ENCODE data around the gene TMEM178B.

The TMEM178B gene

DNA sequence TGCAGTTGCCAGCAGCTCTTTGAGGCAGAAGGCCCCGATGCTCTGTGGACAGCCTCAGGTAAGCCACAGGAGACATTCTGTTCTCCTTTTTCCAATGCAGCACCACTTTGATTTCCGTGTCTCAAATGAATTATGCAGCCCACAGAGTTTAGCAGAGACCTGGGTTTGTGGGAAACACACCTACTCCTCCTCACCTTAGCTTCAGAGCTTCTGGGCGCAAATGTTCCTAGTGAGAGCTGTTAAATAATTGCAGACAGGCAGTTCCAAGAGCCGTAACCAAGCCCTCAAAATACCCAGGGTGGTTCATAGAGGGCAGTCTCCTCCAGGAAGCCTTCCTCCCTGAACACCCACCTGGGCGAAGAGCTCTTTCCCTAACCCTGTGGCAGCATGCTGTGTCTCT is 408.1 kb downstream of the TMEM178B start:
- DNase-seq = no peak

DNA sequence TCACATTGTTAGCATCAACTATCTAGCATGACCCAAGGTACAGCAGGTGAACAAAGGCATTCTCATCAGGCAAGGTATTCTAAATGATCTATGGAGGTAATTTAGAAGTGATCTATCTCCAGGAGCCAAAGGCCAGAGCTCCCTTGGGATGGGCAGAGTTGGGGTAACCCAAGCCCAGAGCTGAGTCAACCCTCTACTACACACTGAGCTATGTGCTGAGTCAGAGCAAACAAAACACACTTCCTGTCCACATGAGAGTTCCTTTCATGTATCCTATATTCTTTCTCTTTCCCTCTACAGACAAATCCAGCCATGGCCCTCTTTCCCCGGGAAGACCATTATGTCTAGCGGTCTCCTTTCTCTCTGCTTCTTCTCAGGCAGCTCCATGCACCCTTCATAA is 409.2 kb downstream of the TMEM178B start:
- no peak for DNase-seq

DNA sequence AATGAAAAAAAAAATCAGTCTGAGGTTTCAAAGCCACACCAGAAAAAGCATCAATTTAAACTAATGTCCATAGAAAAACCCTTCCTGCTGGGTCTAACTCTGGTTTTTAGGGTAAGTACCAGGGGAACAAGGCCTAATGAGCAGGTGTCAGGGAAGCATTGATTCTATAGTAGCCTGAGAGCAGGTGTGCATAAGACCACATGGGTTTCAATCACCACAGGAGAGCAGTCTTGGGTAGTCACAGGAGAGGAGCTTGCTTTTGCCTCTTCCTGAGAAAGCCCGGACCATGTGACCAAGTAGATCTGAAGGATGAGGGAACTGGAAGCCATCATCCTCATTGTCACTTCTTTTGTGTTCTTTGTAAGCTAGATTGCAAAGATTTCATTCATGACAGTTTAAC is 411.0 kb downstream of the TMEM178B start:
- no peak for DNase-seq

DNA sequence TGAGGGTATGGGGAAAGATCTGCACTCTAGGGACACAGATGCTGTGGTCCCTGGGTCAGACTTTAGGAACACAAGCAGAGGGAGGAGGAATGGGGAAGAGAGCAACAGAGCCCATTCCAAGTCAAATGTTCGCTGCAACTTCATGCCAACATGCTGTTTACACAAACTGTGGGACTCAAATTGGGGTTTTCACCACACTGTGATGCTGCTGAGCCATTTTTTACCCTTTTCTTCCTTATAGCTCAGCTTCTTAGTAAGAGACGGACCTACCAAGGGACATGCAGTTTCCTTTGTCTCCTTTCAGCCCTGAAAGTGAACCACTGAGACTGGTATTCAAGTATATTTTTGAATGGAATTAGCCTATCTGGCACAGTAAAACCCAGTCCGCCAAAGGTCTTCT is 413.1 kb downstream of the TMEM178B start:
- DNase-seq = no peak

DNA sequence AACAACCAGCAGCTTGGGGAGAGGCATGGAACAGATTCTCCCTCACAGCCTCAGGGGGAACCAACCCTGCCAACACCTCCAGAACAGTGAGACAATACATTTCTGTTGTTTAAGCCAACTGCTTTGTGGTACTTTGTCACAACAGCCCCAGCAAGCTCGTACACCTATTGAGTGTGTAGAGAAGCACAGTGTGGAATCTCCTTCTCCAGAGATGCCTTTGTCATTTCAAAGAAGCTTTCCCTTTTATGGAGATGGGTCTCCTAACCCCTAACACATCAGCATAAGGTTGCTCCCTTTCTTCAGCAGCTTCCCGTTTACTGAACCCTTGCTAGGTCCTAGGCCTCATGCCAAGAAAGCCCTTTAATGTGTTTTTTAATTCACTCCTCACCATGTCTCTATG is 416.6 kb downstream of the TMEM178B start:
- DNase-seq = no peak

DNA sequence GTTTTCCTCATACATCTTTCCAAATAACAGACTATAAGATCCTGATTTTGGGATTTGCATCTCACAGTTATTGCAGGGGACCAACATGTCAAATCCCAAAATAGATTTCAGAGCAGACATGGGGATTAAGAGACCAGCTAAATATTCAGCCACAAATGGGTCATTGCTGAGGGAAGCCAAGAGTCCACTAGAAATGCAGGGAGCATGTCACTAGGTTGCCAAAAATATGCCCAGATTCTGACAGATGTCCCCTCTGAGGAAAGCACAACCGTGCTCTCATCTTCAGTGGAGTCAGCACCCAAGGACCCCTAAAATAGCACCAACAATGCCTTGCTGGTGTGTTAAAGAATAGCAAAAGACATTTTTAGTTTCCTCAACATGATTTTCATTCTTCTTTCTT is 421.2 kb downstream of the TMEM178B start:
- DNase-seq = no peak

DNA sequence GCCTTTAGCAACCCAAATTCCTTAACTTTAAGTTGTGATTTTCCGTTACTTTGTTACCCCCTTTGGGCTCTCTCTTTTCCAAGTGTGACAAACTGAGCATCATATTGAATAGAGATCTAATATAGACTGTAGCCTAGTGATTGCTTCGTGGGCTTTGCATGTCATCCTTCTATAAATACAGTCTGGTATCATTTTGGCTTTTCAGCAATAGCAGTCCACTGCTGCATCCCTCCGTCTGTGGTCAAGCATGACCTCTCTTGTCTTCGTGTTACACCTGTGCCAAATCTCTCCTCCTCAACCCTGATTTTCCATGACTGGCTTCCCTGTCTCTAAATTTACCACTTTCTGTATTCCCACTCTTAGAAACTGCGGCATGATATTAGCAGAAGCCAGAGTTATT is 423.5 kb downstream of the TMEM178B start:
- DNase-seq = no peak

DNA sequence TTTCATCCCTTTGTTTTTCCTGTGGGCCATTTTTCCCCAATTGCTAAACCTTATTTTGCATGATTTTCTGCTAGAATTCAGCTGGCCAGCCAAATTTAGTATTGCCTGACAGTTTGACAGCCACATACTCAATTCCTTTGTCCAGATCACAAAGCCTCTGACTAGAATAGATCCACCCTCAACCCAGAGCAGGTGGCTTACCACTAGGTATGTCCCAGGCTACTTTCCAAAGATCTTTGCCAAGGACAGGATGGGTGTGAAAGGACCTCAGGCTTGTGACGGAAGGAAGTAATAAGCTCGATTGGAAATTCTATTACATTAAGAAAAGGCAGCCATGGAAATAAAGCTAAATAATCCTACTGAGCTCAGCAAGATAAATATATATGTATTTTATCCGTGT is 426.7 kb downstream of the TMEM178B start:
- no peak for DNase-seq

DNA sequence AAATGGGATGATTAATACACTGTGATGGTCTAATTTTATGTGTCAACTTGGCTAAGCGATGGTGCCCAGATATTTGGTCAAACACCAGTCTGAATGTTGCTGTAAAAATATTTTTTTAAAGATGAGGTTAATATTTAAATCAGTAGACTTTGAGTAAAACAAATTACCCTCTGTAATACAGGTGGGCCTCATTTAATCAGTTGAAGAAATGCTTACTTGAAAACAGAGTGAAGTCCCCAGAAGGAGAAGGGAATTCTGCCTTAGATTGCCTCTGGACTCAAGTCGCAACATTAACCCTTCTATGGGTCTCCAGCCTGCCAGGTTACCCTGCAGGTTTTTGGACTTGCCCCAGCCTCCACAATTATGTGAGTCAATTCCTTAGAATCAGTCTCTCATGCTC is 427.6 kb downstream of the TMEM178B start:
- no peak for DNase-seq

DNA sequence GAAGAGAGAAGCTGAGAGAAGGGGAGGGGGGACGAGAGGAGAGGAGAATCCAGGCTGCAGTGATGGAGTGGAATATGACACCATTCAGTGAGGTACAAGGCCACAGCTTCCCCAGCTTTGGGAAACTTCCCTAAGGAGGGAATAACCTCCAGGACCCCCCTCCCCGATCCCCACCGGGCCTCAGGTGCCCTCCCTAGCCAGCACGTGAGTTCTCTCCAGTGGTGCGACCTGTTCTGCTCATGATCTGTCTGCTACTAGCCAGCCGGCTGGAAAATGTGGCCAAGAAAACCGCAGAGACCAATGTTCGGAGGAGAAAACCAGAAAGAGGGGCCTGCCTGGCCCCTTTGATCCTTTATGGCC is 437.4 kb downstream of the TMEM178B start:
- DNase-seq = no peak

DNA sequence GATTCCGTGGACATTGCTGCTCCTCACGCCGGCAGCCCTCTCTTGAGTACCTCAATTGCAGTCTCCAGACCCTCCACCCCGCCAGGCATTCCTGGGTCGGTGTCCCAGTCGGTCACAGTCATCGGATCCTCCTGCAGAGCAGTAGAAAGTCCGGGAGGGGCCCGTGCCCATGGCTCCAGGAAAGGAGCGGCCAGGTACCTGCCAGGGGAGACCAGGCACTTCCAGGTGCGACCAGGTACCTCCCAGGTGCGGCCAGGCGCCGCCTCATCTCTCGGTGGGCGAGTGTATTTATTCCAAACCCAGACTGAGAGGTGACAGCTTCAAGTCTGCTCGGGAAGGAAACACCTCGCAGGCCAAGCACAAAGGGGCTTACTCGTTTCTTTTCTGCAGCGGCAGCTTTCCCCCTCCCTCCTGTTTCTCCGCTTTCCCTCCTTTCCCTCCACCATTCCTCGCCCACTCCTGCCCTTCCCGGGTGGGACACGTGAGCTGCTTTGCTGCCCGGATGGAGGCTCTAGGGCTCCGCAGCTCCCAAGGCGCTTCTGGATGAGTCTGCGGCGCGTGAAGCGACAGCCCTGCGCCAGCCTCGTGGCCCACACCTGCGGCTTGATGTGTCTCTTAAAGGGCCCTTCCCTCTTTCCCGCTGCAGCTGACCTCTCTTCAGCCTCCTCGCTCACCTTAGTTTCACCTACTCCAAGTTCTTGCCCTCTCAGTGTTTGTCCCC is 438.0 kb downstream of the TMEM178B start:
- no peak for DNase-seq

DNA sequence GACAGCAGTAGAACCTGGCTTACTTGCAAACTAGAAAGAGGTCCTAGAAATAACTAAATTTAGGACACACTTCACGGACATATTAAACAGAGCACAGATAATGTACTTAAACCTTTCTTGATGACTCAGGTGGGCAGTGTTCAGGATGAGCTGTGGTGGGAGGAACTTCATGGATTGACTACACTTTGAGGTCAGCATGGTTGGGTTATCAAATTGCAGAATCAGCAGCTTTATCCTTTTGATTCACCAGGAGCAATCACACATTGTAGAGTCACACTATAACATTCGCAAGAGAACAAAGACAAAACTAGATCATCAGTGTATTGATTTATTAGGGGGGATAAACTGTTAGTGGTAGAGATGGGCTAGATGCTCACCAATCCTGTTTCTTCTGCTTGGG is 438.7 kb downstream of the TMEM178B start:
- DNase-seq = no peak

DNA sequence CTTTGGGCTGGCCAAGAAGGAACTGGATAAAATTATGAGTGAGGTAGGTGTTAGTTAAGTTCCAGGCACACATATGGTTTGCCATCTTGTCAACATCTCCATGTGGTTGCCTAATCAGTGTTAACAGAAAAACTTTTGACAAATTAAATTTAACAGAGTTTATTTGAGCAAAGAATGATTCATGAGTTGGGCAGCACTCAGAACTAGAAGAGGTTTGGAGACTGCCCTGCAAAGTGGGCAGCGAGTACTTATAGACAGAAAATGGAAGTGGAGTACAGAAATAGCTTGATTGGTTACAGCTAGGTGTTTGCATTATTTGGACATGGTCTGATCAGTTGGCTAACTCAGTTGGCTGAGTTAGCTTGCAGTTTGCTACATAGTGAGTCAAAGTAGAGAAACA is 439.9 kb downstream of the TMEM178B start:
- DNase-seq = no peak

DNA sequence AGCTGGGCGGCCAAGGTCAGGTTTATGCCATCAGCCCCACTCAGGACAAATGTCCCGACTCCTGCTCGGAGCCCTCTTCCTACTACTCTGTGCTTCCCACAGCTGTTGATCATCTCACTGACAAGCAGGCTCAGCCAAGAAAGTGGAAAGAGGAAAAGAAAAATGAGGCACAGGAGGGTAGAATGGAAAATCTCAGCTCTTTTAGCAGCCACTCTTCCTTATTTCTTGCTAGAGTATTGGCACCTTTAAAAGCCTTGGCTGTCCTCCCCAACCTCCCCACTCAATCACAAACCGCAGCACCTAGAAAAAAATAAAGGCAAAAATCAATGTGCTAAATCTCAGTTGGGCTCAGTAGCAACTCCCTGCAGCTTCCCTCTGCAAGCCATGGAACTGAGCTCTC is 442.1 kb downstream of the TMEM178B start:
- DNase-seq = no peak

DNA sequence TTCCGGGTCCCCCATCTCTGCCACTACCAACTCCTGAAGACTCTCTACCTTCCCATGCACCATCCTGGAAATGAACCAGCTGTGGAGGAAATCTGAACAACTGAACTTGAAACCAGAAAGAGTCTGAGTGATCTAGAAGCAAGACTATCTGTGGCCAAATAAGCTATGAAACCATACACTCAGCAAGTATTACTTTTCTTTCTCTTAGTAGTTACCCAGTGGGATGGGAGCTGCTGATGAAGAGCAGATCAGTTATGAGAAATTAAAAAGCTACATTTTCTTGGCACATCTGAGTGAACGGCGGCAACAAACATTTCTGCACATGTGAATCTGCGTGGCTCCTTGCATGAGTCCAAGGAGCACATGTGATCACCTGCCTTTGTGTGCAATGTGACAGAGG is 445.8 kb downstream of the TMEM178B start:
- DNase-seq = no peak

DNA sequence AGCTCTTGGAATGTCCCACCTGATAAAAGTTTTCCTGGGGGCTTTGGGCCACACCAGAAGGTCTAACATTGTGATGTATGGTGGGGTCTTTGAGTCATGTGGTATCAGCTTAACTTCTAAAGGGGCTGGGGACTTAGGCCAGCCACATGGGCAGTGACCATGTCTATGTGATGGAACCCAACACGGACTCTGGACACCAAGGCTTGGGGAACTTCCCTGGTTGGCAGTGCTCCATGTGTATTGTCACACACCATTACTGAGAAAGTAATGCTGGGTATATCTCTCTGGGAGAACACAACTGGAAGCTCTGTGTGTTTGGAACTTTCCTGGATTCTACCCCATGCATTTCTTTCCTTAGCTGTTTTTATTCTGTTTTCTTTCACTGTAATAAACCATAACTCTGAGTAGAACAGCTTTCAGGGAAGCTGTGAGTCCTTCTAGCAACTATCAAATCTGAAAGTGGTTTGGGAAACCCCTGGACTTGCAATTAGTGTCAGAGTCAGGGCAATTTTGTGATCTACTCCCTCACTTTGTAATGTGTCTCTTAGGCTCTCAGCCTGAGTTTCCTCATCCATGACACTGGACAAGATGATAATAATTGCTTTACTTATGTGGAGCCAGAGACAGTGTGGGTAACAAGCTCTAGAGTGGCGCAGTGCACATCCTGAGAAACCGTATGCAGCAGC is 448.9 kb downstream of the TMEM178B start:
- DNase-seq = no peak

DNA sequence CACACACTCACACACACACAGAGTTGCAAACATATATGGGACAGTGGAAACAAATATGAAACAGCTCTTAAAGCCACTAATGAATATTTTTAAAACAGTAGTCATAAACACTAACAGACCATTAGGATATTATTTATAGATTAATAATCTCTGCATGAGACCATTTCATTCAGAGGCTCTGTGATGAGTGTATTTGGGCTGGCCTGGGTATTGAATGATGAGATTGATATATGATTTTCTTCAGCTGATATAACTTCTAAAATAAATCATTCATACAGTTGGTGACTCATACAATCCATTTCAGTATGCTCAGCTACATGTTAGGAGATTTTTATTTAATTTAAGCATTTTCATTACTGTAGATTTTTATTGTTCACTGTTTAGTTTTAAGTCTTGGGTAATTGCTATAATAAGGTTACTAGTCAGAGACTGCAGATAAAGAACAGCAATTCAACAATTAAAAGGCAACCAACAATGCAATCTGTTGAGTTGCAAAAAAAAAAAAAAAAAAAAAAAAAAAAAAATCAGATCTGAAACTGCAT is 452.2 kb downstream of the TMEM178B start:
- no peak for DNase-seq

DNA sequence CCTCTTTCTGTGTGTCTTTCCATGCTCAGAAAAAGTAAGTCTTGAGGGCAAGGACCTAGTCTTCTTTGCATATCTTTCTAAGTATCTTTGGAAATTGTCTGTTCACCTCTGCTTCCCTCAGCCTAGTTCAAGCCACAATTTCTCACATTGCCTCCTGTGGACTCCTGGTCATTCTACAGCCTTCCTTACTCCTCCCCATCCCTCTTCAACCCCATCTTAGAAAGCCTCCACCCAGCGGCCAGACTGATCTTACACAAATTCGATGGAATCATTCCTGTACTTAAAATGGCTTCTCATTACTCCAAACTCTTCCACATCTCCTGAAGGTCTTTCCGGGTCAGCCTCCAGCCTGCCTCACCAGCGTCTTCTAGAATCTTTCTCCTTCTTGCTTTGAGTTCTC is 453.2 kb downstream of the TMEM178B start:
- DNase-seq = no peak

DNA sequence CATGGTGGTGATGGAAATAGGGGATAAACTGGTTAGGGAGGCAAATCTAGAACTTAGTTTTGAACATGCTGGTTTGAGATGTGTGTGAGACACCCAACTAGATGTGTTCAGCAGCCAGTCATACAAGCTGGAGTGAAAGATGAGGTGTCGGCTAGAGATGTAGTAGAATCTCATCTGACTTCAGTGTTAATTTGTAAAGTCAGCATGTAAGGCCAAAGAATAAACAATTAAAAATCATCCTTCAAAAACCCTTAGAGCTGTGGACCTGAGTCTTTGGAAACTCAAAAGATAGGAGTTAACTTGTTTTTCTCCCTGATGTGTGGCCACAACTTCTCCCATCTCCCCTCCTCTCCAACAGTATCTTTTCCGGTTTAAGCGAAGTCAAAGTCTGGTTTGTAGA is 454.5 kb downstream of the TMEM178B start:
- DNase-seq = no peak
